GM19238 (cell line): ENCODE results near the gene GOLGA8F.
"Not testable (repeated sequence)": the region's sequence is repeated elsewhere in the genome, so short reads cannot be mapped to it uniquely, and the experiment has no call there.

Experiments
- DNase-seq: peaks from one replicate; pipeline ENCODE4 v3.0.0; 2011; ENCODE audit warnings: low spot score; ENCODE audit not compliant: insufficient read length

Gene GOLGA8F

GRCh38 chr15:28378364-28378763, at the start of gene GOLGA8F:
GOLGA8F (plus strand) TSS chr15:28378664; CDS start chr15:28378762, 98 bp downstream.
- DNase-seq = not testable (repeated sequence)

GRCh38 chr15:28357984-28358383, 20.5 kb upstream of the GOLGA8F start, which contains the start of gene GOLGA6L24:
GOLGA6L24 (minus strand) TSS chr15:28358084; CDS start chr15:28358023, 61 bp downstream.
- not testable (repeated sequence) for DNase-seq

- not testable (repeated sequence) for DNase-seq
These were observed 13.0 kb upstream of the GOLGA8F start for GRCh38 chr15:28365502-28365901.

- not testable (repeated sequence) for DNase-seq
These were observed 1.6 kb downstream of the GOLGA8F start for GRCh38 chr15:28380053-28380452.

GRCh38 chr15:28396022-28396421, 17.6 kb downstream of the GOLGA8F start:
- not testable (repeated sequence) for DNase-seq

- DNase-seq = not testable (repeated sequence)
These were observed 24.4 kb downstream of the GOLGA8F start for GRCh38 chr15:28402774-28403435.

GRCh38 chr15:28420470-28420869, 42.0 kb downstream of the GOLGA8F start:
- DNase-seq = not testable (repeated sequence)

- not testable (repeated sequence) for DNase-seq
These were observed 57.1 kb downstream of the GOLGA8F start for GRCh38 chr15:28435594-28435993.
